CD4-positive, alpha-beta T cell treated with Interleukin-21 for 1 hour (primary cell): Measurements from ENCODE around the gene BMERB1.
"Not testable (repeated sequence)": the region's sequence is repeated elsewhere in the genome, so short reads cannot be mapped to it uniquely, and the experiment has no call there.

Source experiments
- DNase-seq: peaks from one replicate; pipeline ENCODE4 v3.0.0-alpha.2; 2020

BMERB1 gene

GRCh38 chr16:15466131-15466530 lies 31.7 kb downstream of the BMERB1 start:
- no peak for DNase-seq

- peak; percentile 9 for DNase-seq
Observed at GRCh38 chr16:15466886-15467781, 32.7 kb downstream of the BMERB1 start.

- DNase-seq, result not testable (repeated sequence)
Observed at GRCh38 chr16:15476971-15477370, 42.6 kb downstream of the BMERB1 start.

- no peak for DNase-seq
Observed at GRCh38 chr16:15477802-15478201, 43.4 kb downstream of the BMERB1 start.

GRCh38 chr16:15482068-15482747 lies 47.8 kb downstream of the BMERB1 start:
- no peak for DNase-seq

GRCh38 chr16:15482748-15483298 lies 48.4 kb downstream of the BMERB1 start:
- no peak for DNase-seq

GRCh38 chr16:15483857-15484256 lies 49.5 kb downstream of the BMERB1 start:
- no peak for DNase-seq

GRCh38 chr16:15484662-15485061 lies 50.3 kb downstream of the BMERB1 start:
- no peak for DNase-seq

GRCh38 chr16:15485175-15485574 lies 50.8 kb downstream of the BMERB1 start:
- DNase-seq, result no peak

- no peak for DNase-seq
Observed at GRCh38 chr16:15486661-15487060, 52.3 kb downstream of the BMERB1 start.

- DNase-seq, result no peak
Observed at GRCh38 chr16:15487336-15488284, 53.2 kb downstream of the BMERB1 start.

- no peak for DNase-seq
Observed at GRCh38 chr16:15489016-15489415, 54.6 kb downstream of the BMERB1 start.

GRCh38 chr16:15490123-15490711 lies 55.8 kb downstream of the BMERB1 start:
- DNase-seq, result no peak

- DNase-seq, result no peak
Observed at GRCh38 chr16:15491411-15491810, 57.0 kb downstream of the BMERB1 start.

- DNase-seq, result no peak
Observed at GRCh38 chr16:15492091-15492740, 57.8 kb downstream of the BMERB1 start.

GRCh38 chr16:15493466-15494180 lies 59.2 kb downstream of the BMERB1 start:
- no peak for DNase-seq

GRCh38 chr16:15494236-15494635 lies 59.8 kb downstream of the BMERB1 start:
- DNase-seq, result no peak

- DNase-seq, result no peak
Observed at GRCh38 chr16:15495898-15496297, 61.5 kb downstream of the BMERB1 start.

GRCh38 chr16:15498427-15499175 lies 64.2 kb downstream of the BMERB1 start:
- no peak for DNase-seq

GRCh38 chr16:15502041-15502725 lies 67.8 kb downstream of the BMERB1 start:
- DNase-seq, result no peak
